MCF 10A (cell line): ENCODE measurements around the gene CAMK2B. TPM values are rescaled to one million over a fixed set of nuclear protein-coding genes. Genes with fewer than 3 reads are reported as not detected.

Source experiments
- BruUV-seq: library from RNA; stranded (reverse); fragments of 400-500 nt; replicated peaks from 2 replicates; lab custom pipeline; 2021; lab: Mats Ljungman, UMichigan
- CTCF ChIA-PET: fragments of 300-600 bp; sonication (Branson Sonifier 250); formaldehyde crosslinking; extraction: SDS; loops from one replicate; lab custom pipeline; 2021; ENCODE audit warnings: antibody characterized with exemption, inconsistent platforms; lab: Yijun Ruan, JAX
- POLR2A ChIA-PET: fragments of 300-600, 350-650 bp; sonication (Branson Sonifier 250); formaldehyde crosslinking; extraction: SDS; loops from one replicate; lab custom pipeline; 2020; ENCODE audit warnings: antibody characterized with exemption, inconsistent platforms; lab: Yijun Ruan, JAX
- DNase-seq: peaks from one replicate; pipeline ENCODE4 v3.0.0-alpha.2; 2018; ENCODE audit not compliant: unreplicated experiment
- H3K27ac Mint-ChIP-seq: one replicate; pipeline ENCODE4 v1.8.0; 2022; ENCODE audit warnings: mild to moderate bottlenecking, low read depth, mixed read lengths; ENCODE audit not compliant: unreplicated experiment
- H3K27me3 Mint-ChIP-seq: one replicate; pipeline ENCODE4 v1.8.0; 2022; ENCODE audit warnings: mixed read lengths; ENCODE audit not compliant: insufficient read depth, unreplicated experiment
- H3K36me3 Mint-ChIP-seq: one replicate; pipeline ENCODE4 v1.8.0; 2022; ENCODE audit warnings: mild to moderate bottlenecking, moderate library complexity, mixed read lengths; ENCODE audit not compliant: insufficient read depth, unreplicated experiment
- H3K4me1 Mint-ChIP-seq: one replicate; pipeline ENCODE4 v1.8.0; 2022; ENCODE audit warnings: mixed read lengths; ENCODE audit not compliant: insufficient read depth, unreplicated experiment
- H3K4me3 Mint-ChIP-seq: one replicate; pipeline ENCODE4 v1.8.0; 2022; ENCODE audit warnings: mild to moderate bottlenecking, moderate library complexity, mixed read lengths; ENCODE audit not compliant: unreplicated experiment
- H3K9me3 Mint-ChIP-seq: one replicate; pipeline ENCODE4 v1.8.0; 2022; ENCODE audit warnings: mixed read lengths; ENCODE audit not compliant: unreplicated experiment
- CTCF ChIP-seq: fragments of 200-600 bp; IDR thresholded peaks from one replicate; pipeline ENCODE4 v1.8.0; 2022; ENCODE audit warnings: antibody characterized with exemption, mild to moderate bottlenecking; ENCODE audit not compliant: unreplicated experiment
- intact Hi-C: fragments of 100-400 bp; cut with micrococcal nuclease; formaldehyde crosslinking; loops from 2 replicates; pipeline ENCODE4 v1.14.1; 2022
- total RNA-seq: library from RNA; stranded (reverse); gene quantifications from 2 replicates; pipeline ENCODE4 v1.2.3, GENCODE V29; 2022

CAMK2B gene
- total RNA-seq, 1 experiment from 2014 or later, result 1.8 TPM

- BruUV-seq, result no TSS peak
- intact Hi-C loops, result no loop called here
- no peaks in the 10 kb centered on the region for H3K9me3 Mint-ChIP-seq
- ChIA-PET CTCF (interaction anchor here (0.6 to 1.1 kb wide), 2 partner anchors 31 to 267 kb away, joined by 3 read pairs; no protein-coding TSS in a partner anchor), POLR2A (no interaction called here)
- H3K4me1 Mint-ChIP-seq, result no peaks in the 10 kb centered on the region
- no peaks in the 10 kb centered on the region for H3K27me3 Mint-ChIP-seq
- TF ChIP-seq CTCF, result no peak
- H3K36me3 Mint-ChIP-seq, result no peaks in the 10 kb centered on the region
- H3K27ac Mint-ChIP-seq, result no peak overlapping the region
- no peak for DNase-seq
- H3K4me3 Mint-ChIP-seq, result no peak overlapping the region
These were observed 77.3 kb downstream of the CAMK2B start for GRCh38 chr7:44247868-44248651.

GRCh38 chr7:44246396-44247113 is 78.8 kb downstream of the CAMK2B start:
- CTCF ChIA-PET, result interaction anchor here (0.7 kb wide), 1 partner anchor 318 kb away, joined by 3 read pairs; no protein-coding TSS in a partner anchor
- no peak for DNase-seq
- POLR2A ChIA-PET, result no interaction called here
- no TSS peak for BruUV-seq
- intact Hi-C loops, result no loop called here
- no peak overlapping the region for H3K4me3 Mint-ChIP-seq
- H3K4me1 Mint-ChIP-seq, result no peaks in the 10 kb centered on the region
- H3K9me3 Mint-ChIP-seq, result no peaks in the 10 kb centered on the region
- H3K27me3 Mint-ChIP-seq, result no peaks in the 10 kb centered on the region
- H3K27ac Mint-ChIP-seq, result no peak overlapping the region
- TF ChIP-seq CTCF, result no peak
- H3K36me3 Mint-ChIP-seq, result no peaks in the 10 kb centered on the region

GRCh38 chr7:44244282-44244681 is 81.1 kb downstream of the CAMK2B start:
- no peaks in the 10 kb centered on the region for H3K9me3 Mint-ChIP-seq
- H3K4me3 Mint-ChIP-seq, result no peak overlapping the region
- ChIA-PET CTCF (interaction anchor here (1.2 to 4.7 kb wide), 2 partner anchors 13 to 230 kb away, joined by 3 to 46 read pairs; no protein-coding TSS in a partner anchor), POLR2A (no interaction called here)
- peak; percentile 38 for DNase-seq
- H3K27me3 Mint-ChIP-seq, result no peaks in the 10 kb centered on the region
- no peak overlapping the region for H3K27ac Mint-ChIP-seq
- H3K4me1 Mint-ChIP-seq, result no peaks in the 10 kb centered on the region
- intact Hi-C loops, result no loop called here
- no TSS peak for BruUV-seq
- no peaks in the 10 kb centered on the region for H3K36me3 Mint-ChIP-seq
- TF ChIP-seq CTCF, result peak; percentile 47

GRCh38 chr7:44242091-44242490 is 83.3 kb downstream of the CAMK2B start:
- Mint-ChIP-seq H3K4me3 (no peak overlapping the region), H3K9me3 (no peaks in the 10 kb centered on the region), H3K27me3 (no peaks in the 10 kb centered on the region), H3K36me3 (no peaks in the 10 kb centered on the region), H3K27ac (no peak overlapping the region), H3K4me1 (no peaks in the 10 kb centered on the region)
- ChIA-PET CTCF (interaction anchor here (0.6 to 4.7 kb wide), 20 partner anchors 8 to 894 kb away, joined by 3 to 51 read pairs (median 4); no protein-coding TSS in a partner anchor), POLR2A (no interaction called here)
- no peak for TF ChIP-seq CTCF
- intact Hi-C loops, result no loop called here
- BruUV-seq, result no TSS peak
- DNase-seq, result no peak
